SU-DHL-6 (cell line): ENCODE results near the gene PDE1A.

Experiments used
- H2AFZ ChIP-seq: fragments of 200-600 bp; sonication (generic); 2 replicates; pipeline ENCODE4 v1.6.1; 2014; ENCODE audit warnings: low read depth, mild to moderate bottlenecking, moderate library complexity, mixed read lengths, antibody characterized with exemption, low read length; ENCODE audit not compliant: severe bottlenecking
- H3F3A ChIP-seq: fragments of 200-600 bp; shearing (Covaris generic); 2 replicates; pipeline ENCODE4 v1.6.0; 2016; ENCODE audit warnings: antibody characterized with exemption, mild to moderate bottlenecking; ENCODE audit not compliant: insufficient read depth
- H3K27ac ChIP-seq: fragments of 200-600 bp; sonication (generic); 2 replicates; pipeline ENCODE4 v1.5.1; 2016; ENCODE audit warnings: low read depth, mild to moderate bottlenecking, low read length, moderate library complexity, mixed read lengths
- H3K27me3 ChIP-seq: fragments of 200-600 bp; sonication (generic), shearing (Covaris generic); 2 replicates; pipeline ENCODE4 v1.6.0; 2014; ENCODE audit warnings: mild to moderate bottlenecking, low read length
- H3K36me3 ChIP-seq: fragments of 200-600 bp; sonication (generic); 2 replicates; pipeline ENCODE4 v1.6.1; 2014; ENCODE audit warnings: mild to moderate bottlenecking, low read length, mixed read lengths
- H3K4me2 ChIP-seq: fragments of 300-600, 200-600 bp; shearing (Covaris generic), sonication (generic); 2 replicates; pipeline ENCODE4 v1.6.0; 2014; ENCODE audit warnings: low read length, low read depth, mild to moderate bottlenecking; ENCODE audit not compliant: poor library complexity, severe bottlenecking
- H3K4me3 ChIP-seq: fragments of 200-600 bp; sonication (generic); 2 replicates; pipeline ENCODE4 v1.5.1; 2014; ENCODE audit warnings: antibody characterized with exemption, low read length, mild to moderate bottlenecking, mixed read lengths; ENCODE audit not compliant: insufficient read depth, poor library complexity, severe bottlenecking
- H3K79me2 ChIP-seq: fragments of 200-600 bp; sonication (generic); 2 replicates; pipeline ENCODE4 v1.6.1; 2014; ENCODE audit warnings: mild to moderate bottlenecking, low read length, moderate library complexity; ENCODE audit not compliant: insufficient read depth
- H3K9ac ChIP-seq: fragments of 200-600 bp; sonication (generic); 2 replicates; pipeline ENCODE4 v1.7.0; 2014; ENCODE audit warnings: mild to moderate bottlenecking, low read length
- H3K9me2 ChIP-seq: fragments of 200-600 bp; sonication (generic); replicated peaks from 2 replicates; pipeline ENCODE4 v1.6.1; 2014; ENCODE audit warnings: low read length; ENCODE audit not compliant: insufficient read depth
- H3K9me3 ChIP-seq: fragments of 200-600 bp; sonication (generic); 2 replicates; pipeline ENCODE4 v1.6.1; 2014; ENCODE audit warnings: low read length, mixed read lengths; ENCODE audit not compliant: insufficient read depth
- H4K20me1 ChIP-seq: fragments of 200-600 bp; sonication (generic); 2 replicates; pipeline ENCODE4 v1.6.1; 2014; ENCODE audit warnings: low read depth, mild to moderate bottlenecking, antibody characterized with exemption, low read length, moderate library complexity, mixed read lengths
- EZH2phosphoT487 ChIP-seq: fragments of 200-600 bp; sonication (generic), shearing (Covaris generic); conservative IDR thresholded peaks from 2 replicates; pipeline ENCODE4 v1.6.1; 2018; ENCODE audit warnings: mild to moderate bottlenecking, antibody characterized with exemption, low read length, moderate library complexity, mixed read lengths
- TF ChIP-seq, protein P1 (sequence below): fragments of 200-600 bp; sonication (generic); IDR thresholded peaks from one replicate; pipeline ENCODE4 v1.5.1; 2017; ENCODE audit warnings: antibody characterized with exemption, mild to moderate bottlenecking, low read length, moderate library complexity; ENCODE audit not compliant: insufficient read depth, poor library complexity, severe bottlenecking

PDE1A gene

DNA sequence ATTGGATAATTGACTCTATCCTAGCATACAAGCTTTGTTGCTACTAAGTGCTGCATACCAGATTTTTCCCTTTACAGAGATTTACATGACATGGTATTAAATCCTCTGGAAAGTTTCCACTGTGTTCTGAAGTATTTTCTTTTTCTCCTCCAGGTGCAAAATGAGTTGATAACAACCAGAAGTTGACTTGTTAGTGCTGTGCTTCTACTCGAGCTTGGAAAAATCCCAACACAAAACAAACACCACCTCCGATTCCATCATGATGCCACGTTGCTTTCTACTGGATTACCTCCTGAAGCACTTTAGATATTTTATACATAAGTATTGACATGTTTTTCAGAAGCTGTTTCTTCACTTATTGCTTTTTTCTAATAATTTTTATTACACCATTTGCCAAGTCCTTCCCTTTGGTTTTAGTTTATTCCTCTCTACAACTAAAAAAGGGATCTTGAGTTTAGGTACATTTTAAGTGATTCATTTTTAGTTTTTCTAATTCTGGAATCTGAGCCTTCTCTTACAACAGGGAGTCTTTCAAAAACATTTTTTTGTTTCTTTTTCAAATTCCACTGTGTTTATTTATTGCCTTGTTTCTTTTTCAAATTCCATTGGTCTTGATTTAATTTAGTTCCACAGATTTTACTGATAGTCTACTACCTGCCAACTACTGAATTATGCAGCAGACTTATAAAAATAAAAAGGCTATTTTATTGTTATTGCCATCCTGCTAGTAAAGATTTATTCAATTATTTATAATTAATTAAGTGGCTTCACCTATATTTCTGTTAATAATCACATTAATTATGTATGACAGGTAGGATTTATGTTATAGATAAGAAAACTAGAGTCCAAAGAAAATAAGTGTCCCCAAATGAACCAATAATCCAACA lies 297.8 kb downstream of the PDE1A start:
- no peak overlapping the region for H3K9ac ChIP-seq
- no peak overlapping the region for H3K4me2 ChIP-seq
- TF ChIP-seq EZH2phosphoT487, result no peak
- TF ChIP-seq, protein P1, sequence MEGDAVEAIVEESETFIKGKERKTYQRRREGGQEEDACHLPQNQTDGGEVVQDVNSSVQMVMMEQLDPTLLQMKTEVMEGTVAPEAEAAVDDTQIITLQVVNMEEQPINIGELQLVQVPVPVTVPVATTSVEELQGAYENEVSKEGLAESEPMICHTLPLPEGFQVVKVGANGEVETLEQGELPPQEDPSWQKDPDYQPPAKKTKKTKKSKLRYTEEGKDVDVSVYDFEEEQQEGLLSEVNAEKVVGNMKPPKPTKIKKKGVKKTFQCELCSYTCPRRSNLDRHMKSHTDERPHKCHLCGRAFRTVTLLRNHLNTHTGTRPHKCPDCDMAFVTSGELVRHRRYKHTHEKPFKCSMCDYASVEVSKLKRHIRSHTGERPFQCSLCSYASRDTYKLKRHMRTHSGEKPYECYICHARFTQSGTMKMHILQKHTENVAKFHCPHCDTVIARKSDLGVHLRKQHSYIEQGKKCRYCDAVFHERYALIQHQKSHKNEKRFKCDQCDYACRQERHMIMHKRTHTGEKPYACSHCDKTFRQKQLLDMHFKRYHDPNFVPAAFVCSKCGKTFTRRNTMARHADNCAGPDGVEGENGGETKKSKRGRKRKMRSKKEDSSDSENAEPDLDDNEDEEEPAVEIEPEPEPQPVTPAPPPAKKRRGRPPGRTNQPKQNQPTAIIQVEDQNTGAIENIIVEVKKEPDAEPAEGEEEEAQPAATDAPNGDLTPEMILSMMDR, result no peak

DNA sequence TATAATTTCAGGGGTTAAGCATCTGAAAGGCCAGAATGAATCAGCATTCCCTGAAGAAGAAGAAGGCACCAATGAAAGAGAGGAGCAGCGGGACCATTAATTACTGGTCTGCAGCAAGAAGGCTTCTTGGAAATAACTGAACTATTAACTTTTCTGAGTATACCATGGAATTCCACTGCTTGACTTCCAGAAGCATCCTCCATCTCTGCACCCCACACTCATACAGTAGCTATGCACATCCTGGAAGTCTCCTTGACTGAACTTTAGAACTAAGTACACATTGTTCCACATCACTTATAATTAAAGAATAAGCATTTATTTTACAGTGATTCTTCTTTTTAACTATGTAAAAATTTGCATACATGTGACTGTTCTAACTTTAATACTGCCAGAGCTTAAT lies 309.6 kb downstream of the PDE1A start:
- Histone ChIP-seq H4K20me1 (no peaks in the 10 kb centered on the region), H3K4me3 (no peak overlapping the region), H3K36me3 (no peaks in the 10 kb centered on the region), H3K79me2 (no peaks in the 10 kb centered on the region), H3K9ac (no peak overlapping the region), H3K9me3 (no peaks in the 10 kb centered on the region), H2AFZ (no peak overlapping the region), H3K27me3 (no peaks in the 10 kb centered on the region), H3K4me2 (no peak overlapping the region), H3K9me2 (no peaks in the 10 kb centered on the region), H3K27ac (no peak overlapping the region), H3F3A (no peaks in the 10 kb centered on the region)
- TF ChIP-seq, protein P1, result no peak
- no peak for TF ChIP-seq EZH2phosphoT487

More for the DNA sequence above, 297.8 kb downstream of the PDE1A start:
- H3K9me3 ChIP-seq, result no peaks in the 10 kb centered on the region
- no peak overlapping the region for H2AFZ ChIP-seq
- H3K4me3 ChIP-seq, result no peak overlapping the region
- no peaks in the 10 kb centered on the region for H3F3A ChIP-seq
- no peaks in the 10 kb centered on the region for H3K36me3 ChIP-seq
- H3K27me3 ChIP-seq, result no peaks in the 10 kb centered on the region
- H4K20me1 ChIP-seq, result no peaks in the 10 kb centered on the region
- H3K27ac ChIP-seq, result no peak overlapping the region
- H3K9me2 ChIP-seq, result no peaks in the 10 kb centered on the region
- no peaks in the 10 kb centered on the region for H3K79me2 ChIP-seq

DNA sequence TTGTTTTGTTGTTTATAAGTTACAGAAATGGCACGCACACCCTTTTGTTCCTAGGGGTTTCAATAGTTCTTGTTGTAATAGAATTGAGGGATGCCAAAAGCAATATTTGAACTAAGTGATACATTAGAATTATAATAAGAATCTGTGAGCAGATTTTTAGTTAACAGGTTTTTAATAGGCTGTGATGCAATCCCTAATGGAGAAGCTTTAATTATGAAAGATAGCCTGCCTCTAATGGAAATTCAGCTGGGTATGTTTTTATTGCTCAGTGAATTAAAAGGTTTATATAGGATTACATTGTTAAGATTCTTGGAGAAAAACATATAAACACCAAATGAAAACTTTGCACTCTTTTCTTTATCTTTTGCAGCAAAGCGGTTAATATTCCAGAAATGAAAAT lies 310.1 kb downstream of the PDE1A start:
- no peak overlapping the region for H3K4me2 ChIP-seq
- no peak overlapping the region for H2AFZ ChIP-seq
- H3K9me3 ChIP-seq, result no peaks in the 10 kb centered on the region
- no peaks in the 10 kb centered on the region for H3K79me2 ChIP-seq
- H3K4me3 ChIP-seq, result no peak overlapping the region
- H3K27me3 ChIP-seq, result no peaks in the 10 kb centered on the region
- TF ChIP-seq, protein P1, result no peak
- no peak for TF ChIP-seq EZH2phosphoT487
- H3F3A ChIP-seq, result no peaks in the 10 kb centered on the region
- no peak overlapping the region for H3K9ac ChIP-seq
- no peaks in the 10 kb centered on the region for H3K9me2 ChIP-seq
- H3K36me3 ChIP-seq, result no peaks in the 10 kb centered on the region
- no peak overlapping the region for H3K27ac ChIP-seq
- H4K20me1 ChIP-seq, result no peaks in the 10 kb centered on the region
